LHCN-M2 (cell line): ENCODE data around the gene PRORP. TPM values are rescaled to one million over a fixed set of nuclear protein-coding genes. Genes with fewer than 3 reads are reported as not detected.
"Not testable (repeated sequence)": the region's sequence is repeated elsewhere in the genome, so short reads cannot be mapped to it uniquely, and the experiment has no call there.

ENCODE experiments used
- DNase-seq: peaks from one replicate; pipeline ENCODE4 v3.0.0-alpha.2; 2012; ENCODE audit warnings: low read depth
- polyA plus RNA-seq: library from polyadenylated mRNA; unstranded; fragments of >200 nt; gene quantifications from one replicate; pipeline ENCODE4 v1.2.1, GENCODE V29; 2012; ENCODE audit warnings: missing spikeins
- total RNA-seq: library from RNA; depleted of rRNA; stranded (reverse); fragments of >200 nt; gene quantifications from 2 replicates; pipeline ENCODE4 v1.2.3, GENCODE V29; 2014; rRNA removed

PRORP gene
- 43.3 and 54.4 TPM in 2 replicates for total RNA-seq
- polyA plus RNA-seq = 25.4 TPM

DNA sequence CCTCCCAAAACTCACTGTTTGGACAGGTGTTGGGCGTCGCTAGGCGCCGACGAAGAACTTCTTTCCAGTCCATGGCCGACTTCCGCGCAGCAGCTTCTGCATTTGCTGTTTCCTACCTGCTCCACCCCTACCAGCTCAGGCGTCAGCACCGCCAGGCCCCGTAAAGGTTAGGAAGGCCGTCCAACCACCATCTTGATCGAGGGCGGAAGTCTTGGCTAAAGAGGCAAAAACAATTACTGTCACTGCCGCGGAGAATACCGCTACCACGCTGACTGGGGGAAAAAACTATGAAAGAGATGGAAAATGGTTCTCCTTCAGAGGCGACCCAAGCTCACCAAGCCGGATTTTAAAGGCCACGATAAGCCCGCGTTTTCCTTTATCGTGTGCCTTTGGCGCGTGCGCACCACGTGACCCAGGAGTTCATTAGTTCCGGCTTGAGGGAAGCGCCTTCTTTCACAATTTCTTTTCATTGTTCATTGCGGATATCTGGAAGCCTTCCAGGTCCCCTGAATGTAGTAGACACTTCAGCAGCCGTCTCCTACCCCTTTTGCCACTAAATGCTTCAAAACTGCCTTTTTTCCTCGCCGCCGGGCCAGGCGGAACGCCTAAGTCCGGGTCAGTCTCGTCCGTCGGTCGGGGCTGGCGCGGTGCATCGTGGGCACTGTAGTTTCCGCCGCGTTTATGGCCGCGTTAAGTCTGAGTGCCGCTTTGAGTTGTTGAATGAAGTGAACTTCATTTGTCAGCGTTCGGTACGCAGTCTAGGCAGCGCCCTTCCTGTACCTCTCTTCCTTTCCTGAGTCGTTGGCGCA, at the start of gene PRORP, which contains the start of gene PPP2R3C:
Gene PRORP (plus strand): TSS at position 666 of the 809 bp plus-strand sequence. CDS start 694 bp downstream, outside the sequence.
Gene PPP2R3C (minus strand): TSS at position 104 of the 809 bp plus-strand sequence. CDS start 31 bp downstream, at position 73.
- DNase-seq = peak; percentile 95

GRCh38 chr14:35073486-35073885, 48.9 kb upstream of the PRORP start:
- DNase-seq = no peak

DNA sequence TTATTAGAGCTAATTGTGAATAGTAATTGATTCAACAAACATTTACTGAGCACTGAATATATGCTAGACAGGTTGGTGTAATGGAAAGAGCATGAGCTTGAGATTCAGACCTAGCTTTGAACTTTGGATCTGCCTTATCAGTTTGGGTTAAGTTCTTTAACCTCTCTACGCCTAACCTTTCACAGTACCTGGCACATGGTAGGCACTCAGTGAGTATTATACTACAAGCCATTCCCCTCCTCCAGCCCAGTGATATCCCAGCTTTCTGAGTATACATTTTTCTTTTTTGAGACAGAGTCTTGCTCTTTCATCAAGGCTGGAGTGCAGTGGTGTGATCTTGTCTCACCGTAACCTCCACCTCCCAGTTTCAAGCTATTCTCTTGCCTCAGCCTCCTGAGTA, 44.3 kb upstream of the PRORP start:
- DNase-seq = no peak

DNA sequence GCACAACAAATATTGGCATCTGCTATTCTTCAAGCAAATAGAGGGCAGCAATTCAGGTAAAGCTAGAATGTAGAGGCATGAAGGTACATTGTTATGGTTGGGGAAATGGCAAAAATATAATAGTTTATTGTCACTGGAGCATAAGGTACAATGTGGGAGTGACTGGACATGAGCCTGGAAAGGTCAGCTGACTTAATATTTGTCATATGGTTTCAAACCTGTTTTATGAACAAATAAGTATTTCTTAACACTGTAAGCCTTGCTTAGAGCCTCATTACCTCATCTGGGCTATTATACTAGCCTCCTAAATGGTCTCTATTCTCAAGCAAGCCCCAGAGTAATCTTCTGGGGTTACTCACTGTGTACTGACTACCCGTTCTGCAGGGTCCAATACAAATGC, 42.6 kb upstream of the PRORP start:
- no peak for DNase-seq

DNA sequence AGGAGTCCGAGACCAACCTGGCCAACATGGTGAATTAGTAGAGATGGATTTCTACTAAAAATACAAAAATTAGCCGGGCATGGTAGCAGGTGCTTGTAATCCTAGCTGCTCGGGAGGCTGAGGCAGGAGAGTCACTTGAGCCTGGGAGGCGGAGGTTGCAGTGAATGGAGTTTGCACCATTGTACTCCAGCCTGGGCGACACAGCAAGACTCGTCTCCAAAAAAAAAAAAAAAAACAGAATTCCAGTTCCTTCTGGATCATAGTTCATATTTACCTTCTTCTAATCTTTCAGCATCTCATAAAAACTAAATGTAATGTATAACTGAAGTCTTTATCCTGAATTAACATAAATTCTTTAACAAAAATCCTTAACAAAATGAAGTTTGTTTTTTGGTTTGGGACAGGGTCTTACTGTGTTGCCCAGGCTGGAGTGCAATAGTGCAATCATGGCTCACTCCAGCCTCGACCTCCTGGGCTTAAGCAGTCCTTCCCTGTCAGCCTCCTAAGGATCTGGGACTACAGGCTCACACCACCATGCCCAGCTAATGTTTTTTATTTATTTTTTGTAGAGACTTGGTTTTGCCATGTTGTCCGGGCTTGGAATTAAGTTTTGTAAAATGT, 38.7 kb upstream of the PRORP start:
- no peak for DNase-seq

GRCh38 chr14:35085441-35085840, 36.9 kb upstream of the PRORP start:
- no peak for DNase-seq

GRCh38 chr14:35088514-35088913, 33.8 kb upstream of the PRORP start:
- DNase-seq = no peak

GRCh38 chr14:35094645-35095044, 27.7 kb upstream of the PRORP start:
- not testable (repeated sequence) for DNase-seq

DNA sequence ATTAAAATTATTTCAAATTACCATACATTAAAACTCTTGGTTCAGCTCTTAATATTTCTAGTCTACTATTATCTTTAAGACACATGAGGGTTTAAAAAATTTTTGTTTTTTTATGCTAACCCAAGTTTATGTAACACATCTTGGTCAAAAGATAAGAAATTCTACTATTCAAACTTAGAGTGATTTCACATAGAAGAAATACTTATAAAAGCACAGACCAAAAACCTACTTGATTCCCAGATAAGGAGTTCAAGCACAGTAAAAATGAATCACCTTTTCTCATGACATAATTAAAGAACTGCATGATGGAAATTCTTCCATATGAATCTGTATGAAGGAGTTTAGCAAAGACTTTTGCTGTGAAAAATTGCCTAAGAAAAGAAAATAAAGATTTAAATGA, 14.5 kb upstream of the PRORP start:
- no peak for DNase-seq

GRCh38 chr14:35112641-35113040, 9.7 kb upstream of the PRORP start:
- DNase-seq = no peak

DNA sequence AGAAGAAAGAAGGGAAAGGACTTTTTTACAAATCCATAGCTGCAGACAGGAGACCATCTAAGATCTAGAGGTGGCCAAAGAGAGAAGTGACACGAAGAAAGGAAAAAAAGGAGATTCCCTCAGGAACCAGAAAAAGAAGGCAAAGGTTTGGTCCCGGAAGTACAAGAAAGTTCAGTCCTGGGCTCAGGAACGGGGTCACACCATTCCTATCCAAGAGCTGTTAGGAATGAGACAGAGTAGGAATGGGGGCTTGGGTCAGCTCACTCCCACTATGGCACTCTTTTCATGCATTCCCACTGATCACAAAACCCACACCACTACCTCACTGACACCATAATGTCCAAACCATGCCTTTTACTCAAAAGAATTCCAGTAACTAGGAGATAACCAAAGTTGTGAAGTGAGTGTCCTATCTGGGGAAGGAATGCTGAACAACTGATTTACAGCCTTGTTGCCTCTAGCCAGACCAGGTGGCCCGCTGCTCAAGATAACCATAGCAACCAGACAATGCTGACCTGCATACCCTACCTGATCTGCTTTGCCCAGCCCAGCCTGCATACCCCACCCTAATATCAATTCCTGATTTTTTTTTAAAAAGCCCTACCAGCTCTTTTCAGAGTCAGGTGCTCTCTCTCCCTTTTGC, 8.9 kb upstream of the PRORP start:
- DNase-seq = no peak

DNA sequence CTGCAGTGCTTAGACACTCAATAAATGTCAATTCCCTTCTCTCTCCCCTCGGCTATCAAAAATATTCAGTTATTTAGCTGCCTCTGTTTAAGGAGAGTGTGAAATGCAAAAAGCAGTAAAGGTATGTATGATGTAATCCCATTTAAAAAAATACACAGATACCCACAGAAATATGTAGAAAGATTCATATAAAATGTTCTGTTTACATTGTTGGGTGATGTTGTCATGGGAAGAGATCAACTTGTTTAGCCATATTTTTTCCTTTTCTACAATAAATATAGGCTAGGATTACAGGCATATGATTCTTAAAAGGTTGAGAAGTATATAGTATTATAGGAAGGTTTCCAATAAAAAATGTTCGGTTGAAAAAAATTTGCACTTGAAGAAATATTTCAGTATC, 8.3 kb upstream of the PRORP start:
- DNase-seq = no peak

DNA sequence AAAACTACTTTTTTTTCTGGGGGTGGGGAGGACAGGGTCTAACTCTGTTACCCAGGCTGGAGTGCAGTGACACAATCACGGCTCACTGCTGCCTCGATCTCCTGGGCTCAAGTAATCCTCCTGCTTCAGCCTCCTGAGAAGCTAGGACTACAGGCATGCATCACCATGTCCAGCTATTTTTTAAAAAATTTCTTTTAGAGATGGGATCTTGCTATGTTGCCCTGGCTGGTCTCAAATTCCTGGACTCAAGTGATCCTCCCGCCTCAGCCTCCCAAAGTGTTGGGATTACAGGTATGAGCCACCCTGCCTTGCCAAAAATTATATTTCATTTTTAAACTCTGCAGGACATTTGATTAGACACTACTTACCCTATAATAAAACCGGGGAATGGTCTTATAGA, 6.1 kb upstream of the PRORP start:
- no peak for DNase-seq

- peak; percentile 3 for DNase-seq
Observed at GRCh38 chr14:35117112-35117511, 5.2 kb upstream of the PRORP start.

DNA sequence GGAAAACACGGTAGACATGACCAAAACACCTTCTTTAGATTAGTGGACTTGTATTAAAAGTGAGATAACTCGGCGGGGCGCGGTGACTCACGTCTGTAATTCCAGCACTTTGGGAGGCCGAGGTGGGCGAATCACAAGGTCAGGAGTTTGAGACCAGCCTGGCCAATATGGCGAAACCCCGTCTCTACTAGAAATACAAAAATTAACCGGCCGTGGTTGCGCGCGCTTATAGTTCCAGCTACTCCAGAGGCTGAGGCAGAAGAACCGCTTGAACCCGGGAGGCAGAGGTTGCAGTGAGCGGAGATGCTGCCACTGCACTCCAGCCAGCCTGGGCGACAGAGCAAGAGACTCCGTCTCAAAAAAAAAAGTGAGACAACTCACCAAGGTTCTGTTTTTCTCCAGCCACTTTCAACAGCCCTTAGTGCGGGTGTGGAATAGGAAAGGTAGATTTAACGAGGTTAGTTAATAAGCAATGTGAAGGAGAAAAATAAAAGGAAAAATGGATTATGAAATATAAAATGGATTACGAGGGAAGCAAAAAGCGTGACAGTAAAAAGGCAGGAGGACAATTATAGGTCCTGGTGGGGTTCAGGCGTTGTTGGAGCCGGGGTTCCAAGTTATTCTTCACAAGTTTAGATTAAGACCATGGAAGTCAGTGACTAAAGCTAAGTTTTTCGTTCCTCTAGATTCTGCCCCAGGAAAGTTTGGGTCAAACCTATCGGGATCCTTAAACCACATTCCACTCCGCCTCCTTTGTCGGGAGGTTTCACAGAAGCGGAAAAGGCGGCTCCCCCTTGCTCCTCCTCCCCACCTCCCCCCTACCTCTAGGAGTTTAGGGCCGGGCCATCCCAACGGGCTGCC, 1.1 kb upstream of the PRORP start:
- DNase-seq = peak; percentile 15

DNA sequence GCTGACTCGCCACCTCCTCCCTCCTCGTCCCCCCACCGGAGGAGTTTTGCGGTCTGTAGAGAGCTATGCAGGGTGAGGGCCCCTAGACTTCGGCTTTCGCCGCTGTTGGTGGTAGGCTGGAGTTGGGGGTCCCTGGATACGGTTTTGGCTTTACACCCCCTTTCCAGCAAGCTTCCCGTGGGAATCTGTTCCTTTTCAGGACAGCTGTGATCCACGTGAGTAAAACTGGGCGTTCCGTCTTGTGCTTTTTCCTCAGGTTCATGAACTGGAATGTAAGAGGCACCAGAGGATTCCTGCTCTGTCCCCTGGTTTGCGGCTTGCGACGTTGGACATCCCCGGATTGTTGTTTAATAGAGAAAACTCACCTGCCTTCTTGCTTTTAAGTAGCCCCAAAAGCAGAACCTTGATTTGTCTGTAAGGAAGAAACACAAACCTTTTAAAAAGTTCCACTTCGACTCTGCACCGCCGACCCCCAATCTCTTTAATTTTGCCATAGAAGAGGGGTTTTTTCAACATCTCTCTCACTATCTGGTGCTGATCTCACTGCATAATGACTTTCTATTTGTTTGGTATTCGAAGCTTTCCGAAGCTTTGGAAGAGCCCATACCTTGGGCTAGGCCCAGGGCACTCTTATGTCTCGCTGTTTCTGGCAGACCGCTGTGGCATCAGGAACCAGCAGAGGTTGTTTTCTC, 490 bp downstream of the PRORP start:
- DNase-seq = peak; percentile 59

- no peak for DNase-seq
Observed at GRCh38 chr14:35123388-35123703, 994 bp downstream of the PRORP start.

- DNase-seq = no peak
Observed at GRCh38 chr14:35124127-35124526, 1.8 kb downstream of the PRORP start.

DNA sequence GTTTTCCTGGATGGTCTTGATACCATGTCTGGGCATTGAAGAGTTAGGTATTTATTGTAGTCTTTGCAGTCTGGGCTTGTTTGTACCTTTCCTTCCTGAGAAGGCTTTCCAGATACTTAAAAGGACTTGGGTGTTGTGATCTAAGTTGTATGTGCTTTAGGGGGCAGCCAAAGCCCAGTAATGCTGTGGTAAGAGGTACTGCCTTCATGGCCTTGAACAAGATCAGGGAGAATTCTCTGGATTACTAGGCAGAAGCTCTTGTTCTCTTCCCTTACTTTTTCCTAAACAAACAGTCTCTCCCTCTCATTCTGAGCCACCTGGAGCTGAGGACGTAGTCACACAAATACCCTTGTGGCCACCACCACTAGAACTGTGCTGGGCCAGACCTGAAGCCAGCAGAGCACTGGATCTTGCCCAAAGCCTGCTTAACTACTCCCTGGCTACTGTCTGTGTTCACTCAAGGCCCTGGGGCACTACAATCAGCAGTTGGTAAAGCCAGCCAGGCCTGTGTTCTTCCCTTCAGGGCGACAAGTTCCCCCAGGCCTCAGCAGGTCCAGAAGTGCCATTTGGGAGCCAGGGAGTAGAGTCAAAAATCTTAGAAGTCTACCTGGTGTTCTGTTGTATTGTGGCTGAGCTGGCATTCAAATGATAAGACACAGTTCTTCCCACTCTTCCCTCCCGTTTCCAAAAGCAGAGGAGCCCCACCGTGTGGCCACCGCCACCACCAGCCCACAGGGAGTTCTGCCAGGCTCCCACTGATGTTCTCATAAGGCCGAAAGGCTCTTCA, 11.4 kb downstream of the PRORP start:
- DNase-seq = no peak
